CD8-positive, alpha-beta memory T cell (primary cell): ENCODE data around the gene SMPX. TPM values are rescaled to one million over a fixed set of nuclear protein-coding genes. Genes with fewer than 3 reads are reported as not detected.

ENCODE experiments used
- CTCF ChIA-PET: fragments of 350-600 bp; sonication (Branson Sonifier 250); formaldehyde crosslinking; loops from one replicate; lab custom pipeline; 2021; ENCODE audit warnings: antibody characterized with exemption; lab: Charles Lee
- POLR2A ChIA-PET: fragments of 350-600 bp; sonication (Branson Sonifier 250); formaldehyde crosslinking; loops from one replicate; lab custom pipeline; 2021; ENCODE audit warnings: antibody characterized with exemption; lab: Charles Lee
- DNase-seq, 5 donors: peaks; one replicate each; pipeline versions ENCODE4 v3.0.0 to v3.0.0-alpha.2; 2020 to 2022; ENCODE audit warnings: mixed read lengths in 1 of 5
- H3K27ac ChIP-seq: one replicate; pipeline ENCODE4 v1.7.0; 2013; ENCODE audit warnings: low read depth, mild to moderate bottlenecking, low read length, moderate library complexity
- H3K27me3 ChIP-seq: 2 replicates; pipeline ENCODE4 v1.7.0; 2013; ENCODE audit warnings: low read length, mild to moderate bottlenecking; ENCODE audit not compliant: insufficient read depth, poor library complexity, severe bottlenecking
- H3K36me3 ChIP-seq: 2 replicates; pipeline ENCODE4 v1.7.0; 2013; ENCODE audit warnings: mild to moderate bottlenecking, low read length, moderate library complexity; ENCODE audit not compliant: insufficient read depth
- H3K4me1 ChIP-seq: 2 replicates; pipeline ENCODE4 v1.7.0; 2013; ENCODE audit warnings: mild to moderate bottlenecking, low read length, moderate library complexity; ENCODE audit not compliant: insufficient read depth
- H3K4me3 ChIP-seq: 2 replicates; pipeline ENCODE4 v1.7.0; 2013; ENCODE audit warnings: mild to moderate bottlenecking, low read length
- H3K9me3 ChIP-seq: 2 replicates; pipeline ENCODE4 v1.7.0; 2013; ENCODE audit warnings: mild to moderate bottlenecking, low read length
- H3K27ac Mint-ChIP-seq, 8 donors: one replicate each; pipeline ENCODE4 v1.8.0; 2020 to 2021; ENCODE audit warnings: mixed read lengths in 8 of 8, mild to moderate bottlenecking in 6 of 8, inconsistent platforms in 3 of 8, moderate library complexity in 3 of 8
- H3K27me3 Mint-ChIP-seq, 2 donors: one replicate each; pipeline ENCODE4 v1.8.0; 2020 to 2021; ENCODE audit warnings: mixed read lengths in 2 of 2, mild to moderate bottlenecking in 1 of 2, moderate library complexity in 1 of 2
- H3K36me3 Mint-ChIP-seq, 3 donors: one replicate each; pipeline ENCODE4 v1.8.0; 2020 to 2021; ENCODE audit warnings: mixed read lengths in 3 of 3, inconsistent platforms in 1 of 3, mild to moderate bottlenecking in 1 of 3
- H3K4me1 Mint-ChIP-seq, 3 donors: one replicate each; pipeline ENCODE4 v1.8.0; 2020 to 2021; ENCODE audit warnings: mixed read lengths in 3 of 3, inconsistent platforms in 1 of 3, mild to moderate bottlenecking in 1 of 3
- H3K4me3 Mint-ChIP-seq, 7 donors: one replicate each; pipeline ENCODE4 v1.8.0; 2020 to 2021; ENCODE audit warnings: mixed read lengths in 7 of 7, mild to moderate bottlenecking in 6 of 7, moderate library complexity in 4 of 7, inconsistent platforms in 2 of 7
- H3K9me3 Mint-ChIP-seq, 5 donors: one replicate each; pipeline ENCODE4 v1.8.0; 2020 to 2022; ENCODE audit warnings: mixed read lengths in 5 of 5, mild to moderate bottlenecking in 3 of 5, moderate library complexity in 2 of 5, inconsistent platforms in 1 of 5
- polyA plus RNA-seq: library from polyadenylated mRNA; unstranded; fragments of 300-500 nt; fragmentation: Illumina TruSeq; gene quantifications from one replicate; pipeline ENCODE4 v1.2.3, GENCODE V29; 2021
- total RNA-seq, 2 experiments: library from RNA; stranded (reverse); gene quantifications; one replicate each; pipeline ENCODE4 v1.2.3, GENCODE V29; 2021

The SMPX gene
- total and polyA plus RNA-seq, 3 experiments from 2014 or later = not detected

DNA sequence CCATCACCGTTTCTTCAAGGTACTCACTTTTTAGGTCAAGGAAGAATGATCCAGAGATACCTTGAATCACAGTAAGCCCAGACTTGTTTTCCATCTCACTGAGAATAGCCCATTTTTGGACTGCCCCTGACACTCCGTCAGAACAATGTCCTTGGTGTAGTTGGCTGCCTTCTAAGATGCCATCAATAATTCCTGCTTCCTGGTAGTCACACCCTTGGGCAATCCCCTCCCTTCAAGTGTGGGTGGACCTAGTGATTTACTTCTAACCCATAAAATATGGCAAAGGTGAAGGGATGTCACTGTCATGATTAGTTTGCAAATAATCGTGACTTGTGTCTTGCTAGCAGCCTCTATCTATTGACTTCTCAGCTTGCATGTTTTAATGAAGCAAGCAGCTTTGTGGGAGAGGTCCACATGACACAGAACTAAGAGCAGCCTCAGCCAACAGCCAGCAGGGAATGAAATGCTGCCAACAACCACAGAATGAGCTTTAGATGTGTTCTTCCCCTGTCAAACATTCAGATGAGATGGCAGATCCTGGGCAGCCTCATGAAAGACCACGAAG lies 79.8 kb downstream of the SMPX start:
- POLR2A ChIA-PET = no interaction called here

DNA sequence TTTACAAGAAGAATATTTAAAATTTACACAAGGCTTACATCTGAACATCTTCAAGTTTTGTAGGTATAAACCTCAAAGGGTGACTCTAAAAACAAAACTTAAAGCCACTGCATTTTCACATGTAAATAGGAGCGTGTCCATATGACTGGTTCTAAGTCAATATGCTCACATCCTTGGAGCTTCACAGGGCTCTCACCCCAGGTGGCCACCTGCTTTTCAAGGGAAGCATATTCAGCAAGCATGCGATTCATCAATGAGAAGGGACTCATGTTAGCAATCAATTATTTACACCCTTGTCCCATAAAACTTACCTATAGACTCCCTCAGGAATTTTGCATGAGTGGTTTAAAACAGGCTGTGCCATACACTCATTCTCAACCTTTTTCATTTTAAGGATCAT lies 82.0 kb downstream of the SMPX start:
- Histone ChIP-seq H3K4me3 (no peak overlapping the region), H3K27me3 (no peaks in the 10 kb centered on the region), H3K4me1 (no peaks in the 10 kb centered on the region), H3K36me3 (no peaks in the 10 kb centered on the region), H3K27ac (no peak overlapping the region), H3K9me3 (no peaks in the 10 kb centered on the region)
- no peaks in the 10 kb centered on the region for H3K4me1 Mint-ChIP-seq
- POLR2A ChIA-PET = no interaction called here
- no peaks in the 10 kb centered on the region for H3K9me3 Mint-ChIP-seq
- no peak overlapping the region for H3K4me3 Mint-ChIP-seq
- CTCF ChIA-PET = no interaction called here
- no peaks in the 10 kb centered on the region for H3K36me3 Mint-ChIP-seq
- no peak for DNase-seq
- H3K27ac Mint-ChIP-seq = no peak overlapping the region
- H3K27me3 Mint-ChIP-seq = peaks cover 4 to 13% of the 10 kb centered on the region in 2 donors

More for the DNA sequence above, 79.8 kb downstream of the SMPX start:
- Histone ChIP-seq H3K36me3 (no peaks in the 10 kb centered on the region), H3K4me1 (no peaks in the 10 kb centered on the region), H3K27me3 (no peaks in the 10 kb centered on the region), H3K4me3 (no peak overlapping the region), H3K27ac (no peak overlapping the region), H3K9me3 (no peaks in the 10 kb centered on the region)
- H3K36me3 Mint-ChIP-seq = no peaks in the 10 kb centered on the region
- H3K4me3 Mint-ChIP-seq = no peak overlapping the region
- CTCF ChIA-PET = no interaction called here
- DNase-seq = no peak
- no peaks in the 10 kb centered on the region for H3K4me1 Mint-ChIP-seq
- H3K9me3 Mint-ChIP-seq = no peaks in the 10 kb centered on the region
- H3K27ac Mint-ChIP-seq = no peak overlapping the region
- H3K27me3 Mint-ChIP-seq = peaks cover 0 to 13% of the 10 kb centered on the region in 2 donors

DNA sequence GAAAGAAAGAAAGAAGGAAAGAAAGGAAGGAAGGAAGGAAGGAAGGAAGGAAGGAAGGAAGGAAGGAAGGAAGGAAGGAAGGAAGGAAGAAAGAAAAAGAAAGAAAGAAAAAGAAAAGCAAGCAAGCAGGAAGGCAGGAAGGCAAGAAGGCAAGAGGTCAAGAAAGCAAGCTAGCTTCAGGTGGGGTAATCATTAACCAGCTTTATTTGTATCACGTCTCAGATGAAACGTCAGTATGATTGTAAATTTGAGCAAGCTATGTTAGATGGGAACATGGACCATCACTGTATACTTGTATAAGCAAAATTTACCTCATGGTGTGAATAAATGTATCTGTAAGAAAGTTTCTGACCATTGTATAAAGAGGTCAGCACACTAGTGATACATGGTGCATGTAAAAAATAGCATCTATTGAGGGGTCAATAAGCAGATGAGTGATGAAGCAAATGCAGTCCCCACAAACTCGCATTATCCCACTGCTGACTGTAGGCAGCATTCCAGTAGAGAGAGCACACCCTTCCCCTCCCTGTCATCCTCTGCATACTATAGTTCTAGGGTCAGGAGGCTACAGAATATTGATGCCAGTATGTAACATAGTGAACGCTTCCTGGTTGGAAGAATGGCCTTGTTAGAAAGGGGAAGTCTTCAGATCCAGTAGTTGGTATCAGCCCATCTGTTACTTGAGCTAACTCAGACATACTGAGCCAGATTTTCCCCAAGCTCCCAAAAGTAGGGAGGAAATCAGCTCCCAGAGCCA lies 83.3 kb downstream of the SMPX start:
- H3K27ac ChIP-seq = no peak overlapping the region
- H3K27ac Mint-ChIP-seq = peak overlapping the region in 1 of 8 donors; percentile 87
- H3K27me3 ChIP-seq = no peaks in the 10 kb centered on the region
- no peak overlapping the region for H3K4me3 Mint-ChIP-seq
- CTCF ChIA-PET = no interaction called here
- no peaks in the 10 kb centered on the region for H3K36me3 Mint-ChIP-seq
- H3K9me3 ChIP-seq = no peaks in the 10 kb centered on the region
- POLR2A ChIA-PET = no interaction called here
- H3K36me3 ChIP-seq = no peaks in the 10 kb centered on the region
- H3K9me3 Mint-ChIP-seq = no peaks in the 10 kb centered on the region
- H3K4me3 ChIP-seq = no peak overlapping the region
- H3K4me1 ChIP-seq = no peaks in the 10 kb centered on the region
- no peaks in the 10 kb centered on the region for H3K4me1 Mint-ChIP-seq
- no peak for DNase-seq
- H3K27me3 Mint-ChIP-seq = peaks cover 4 to 13% of the 10 kb centered on the region in 2 donors

DNA sequence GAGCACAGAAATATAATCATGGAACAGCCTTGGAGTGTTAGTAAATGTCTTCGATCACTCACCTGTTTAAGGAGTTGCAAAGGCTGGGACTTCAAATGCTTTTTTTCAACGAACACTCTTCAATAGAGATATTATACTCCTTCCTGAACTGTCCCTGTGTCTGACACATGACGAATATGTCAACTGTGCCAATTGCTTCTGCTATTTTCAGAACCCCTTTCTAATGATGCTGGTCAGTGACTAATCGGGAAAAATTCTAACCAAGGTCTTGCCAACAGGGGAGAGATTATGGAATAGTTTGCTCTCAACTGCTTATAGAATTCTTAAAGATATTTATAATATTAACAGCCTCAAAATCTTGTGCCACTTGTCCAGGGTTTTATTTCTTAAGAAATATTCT lies 91.2 kb downstream of the SMPX start:
- Mint-ChIP-seq H3K27me3 (peaks cover 12 to 20% of the 10 kb centered on the region in 2 donors), H3K9me3 (peaks cover 0 to 2% (median 0%) of the 10 kb centered on the region in 5 donors), H3K4me3 (no peak overlapping the region), H3K4me1 (no peaks in the 10 kb centered on the region), H3K27ac (no peak overlapping the region), H3K36me3 (no peaks in the 10 kb centered on the region)
- no peaks in the 10 kb centered on the region for H3K27me3 ChIP-seq
- DNase-seq = no peak
- no peaks in the 10 kb centered on the region for H3K9me3 ChIP-seq
- no peaks in the 10 kb centered on the region for H3K4me1 ChIP-seq
- CTCF ChIA-PET = no interaction called here
- POLR2A ChIA-PET = no interaction called here
- H3K36me3 ChIP-seq = no peaks in the 10 kb centered on the region
- no peak overlapping the region for H3K4me3 ChIP-seq
- H3K27ac ChIP-seq = no peak overlapping the region

DNA sequence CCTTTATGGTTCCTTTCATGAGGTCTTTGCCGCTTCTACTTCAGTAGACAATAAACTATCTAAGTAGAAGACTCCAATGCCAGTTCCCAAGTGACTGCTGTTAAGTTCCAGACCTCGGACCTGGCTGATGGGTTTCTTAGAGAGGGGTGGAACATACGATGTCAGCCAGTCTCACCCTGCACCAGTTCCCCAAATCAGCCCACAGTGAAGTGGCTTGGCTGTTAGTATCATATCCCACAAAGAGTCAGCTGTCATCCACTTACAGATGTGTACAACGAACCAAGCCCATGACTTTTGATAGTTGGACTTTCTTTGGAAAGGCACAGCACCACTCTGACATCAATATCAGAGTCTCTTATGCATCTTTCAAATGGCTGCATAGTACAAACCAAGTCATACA lies 91.7 kb downstream of the SMPX start:
- H3K27me3 Mint-ChIP-seq = peaks cover 12 to 20% of the 10 kb centered on the region in 2 donors
- CTCF ChIA-PET = no interaction called here
- Histone ChIP-seq H3K27ac (no peak overlapping the region), H3K9me3 (no peaks in the 10 kb centered on the region), H3K27me3 (no peaks in the 10 kb centered on the region), H3K4me3 (no peak overlapping the region), H3K36me3 (no peaks in the 10 kb centered on the region), H3K4me1 (no peaks in the 10 kb centered on the region)
- H3K27ac Mint-ChIP-seq = no peak overlapping the region
- DNase-seq = no peak
- POLR2A ChIA-PET = no interaction called here
- H3K4me3 Mint-ChIP-seq = no peak overlapping the region
- H3K4me1 Mint-ChIP-seq = no peaks in the 10 kb centered on the region
- H3K36me3 Mint-ChIP-seq = no peaks in the 10 kb centered on the region
- H3K9me3 Mint-ChIP-seq = peaks cover 0 to 2% (median 0%) of the 10 kb centered on the region in 5 donors

DNA sequence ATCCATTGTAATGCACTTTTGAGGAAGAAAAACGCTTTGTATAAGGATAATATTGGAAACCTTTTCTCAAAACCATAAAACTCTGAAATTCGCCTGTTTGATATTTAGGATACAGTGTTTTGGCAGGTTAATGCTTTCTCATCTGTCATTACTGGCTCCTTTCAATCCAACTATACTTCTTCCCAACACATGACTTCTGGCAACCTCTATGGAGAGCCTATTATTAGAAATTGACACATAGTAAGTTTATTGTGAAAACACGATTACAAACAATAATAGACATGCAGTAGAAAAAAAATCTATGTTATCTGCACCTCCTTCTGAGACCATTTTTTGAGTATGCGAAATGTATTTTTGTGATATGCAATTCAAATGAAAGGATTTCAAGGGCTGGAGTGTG lies 95.2 kb downstream of the SMPX start:
- no peaks in the 10 kb centered on the region for H3K36me3 ChIP-seq
- CTCF ChIA-PET = no interaction called here
- no peak overlapping the region for H3K4me3 ChIP-seq
- H3K27ac ChIP-seq = no peak overlapping the region
- H3K9me3 ChIP-seq = no peaks in the 10 kb centered on the region
- no peak overlapping the region for H3K27ac Mint-ChIP-seq
- no peaks in the 10 kb centered on the region for H3K27me3 ChIP-seq
- H3K9me3 Mint-ChIP-seq = peaks cover 0 to 3% (median 0%) of the 10 kb centered on the region in 5 donors
- no peaks in the 10 kb centered on the region for H3K4me1 ChIP-seq
- H3K27me3 Mint-ChIP-seq = peaks cover 16 to 25% of the 10 kb centered on the region in 2 donors
- H3K36me3 Mint-ChIP-seq = peaks cover 0 to 3% (median 0%) of the 10 kb centered on the region in 3 donors
- POLR2A ChIA-PET = no interaction called here
- H3K4me3 Mint-ChIP-seq = no peak overlapping the region
- DNase-seq = no peak
- peaks cover 2 to 5% (median 4%) of the 10 kb centered on the region in 3 donors for H3K4me1 Mint-ChIP-seq

DNA sequence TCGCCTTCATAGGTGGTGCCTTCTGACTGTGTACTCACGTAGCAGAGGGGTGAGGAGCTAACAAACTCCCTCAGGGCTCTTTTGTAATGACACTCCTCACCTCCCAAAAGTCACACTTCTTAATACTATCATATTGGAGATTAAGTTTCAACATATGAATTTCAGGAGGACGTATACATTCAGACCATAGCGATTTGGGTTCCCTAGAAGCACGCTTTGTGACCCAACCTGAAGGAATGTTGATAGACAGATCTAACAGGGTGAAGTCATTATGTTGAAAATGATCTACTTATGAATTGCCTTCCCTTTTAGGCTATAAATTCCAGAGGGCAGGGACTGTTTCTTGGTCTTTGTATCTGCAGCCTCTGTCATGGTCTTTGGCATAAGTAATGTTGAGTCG lies 96.6 kb downstream of the SMPX start:
- DNase-seq = no peak
- H3K4me1 ChIP-seq = no peaks in the 10 kb centered on the region
- Mint-ChIP-seq H3K9me3 (peaks cover 0 to 3% (median 0%) of the 10 kb centered on the region in 5 donors), H3K36me3 (peaks cover 0 to 3% (median 0%) of the 10 kb centered on the region in 3 donors), H3K27ac (no peak overlapping the region), H3K4me1 (peaks cover 2 to 5% (median 4%) of the 10 kb centered on the region in 3 donors), H3K27me3 (peaks cover 15 to 25% of the 10 kb centered on the region in 2 donors), H3K4me3 (no peak overlapping the region)
- no peaks in the 10 kb centered on the region for H3K27me3 ChIP-seq
- H3K36me3 ChIP-seq = no peaks in the 10 kb centered on the region
- ChIA-PET CTCF (no interaction called here), POLR2A (no interaction called here)
- H3K27ac ChIP-seq = no peak overlapping the region
- no peak overlapping the region for H3K4me3 ChIP-seq
- H3K9me3 ChIP-seq = no peaks in the 10 kb centered on the region

DNA sequence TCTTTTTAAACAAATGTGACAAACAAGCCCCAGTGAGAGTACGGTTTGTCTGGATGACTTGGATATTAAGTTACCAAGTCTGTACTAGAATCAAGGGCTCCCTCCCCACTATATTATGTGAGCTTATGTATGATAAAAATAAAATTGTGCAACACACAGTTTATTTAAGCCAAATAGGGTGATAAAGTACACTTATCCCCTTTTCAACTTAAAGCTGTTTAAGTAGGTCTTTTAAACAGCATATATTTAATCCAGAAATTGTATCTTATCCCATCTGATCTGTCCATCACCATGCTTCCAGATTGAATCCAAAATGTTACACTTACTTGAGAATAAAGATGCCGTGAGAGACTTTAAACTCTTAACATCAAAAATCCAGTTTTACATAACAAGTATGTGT lies 97.8 kb downstream of the SMPX start:
- H3K27me3 ChIP-seq = no peaks in the 10 kb centered on the region
- no peak overlapping the region for H3K4me3 ChIP-seq
- ChIA-PET POLR2A (no interaction called here), CTCF (no interaction called here)
- no peaks in the 10 kb centered on the region for H3K4me1 ChIP-seq
- Mint-ChIP-seq H3K9me3 (peaks cover 0 to 3% (median 0%) of the 10 kb centered on the region in 5 donors), H3K4me3 (no peak overlapping the region), H3K4me1 (peaks cover 2 to 5% (median 4%) of the 10 kb centered on the region in 3 donors), H3K27ac (no peak overlapping the region), H3K36me3 (peaks cover 0 to 3% (median 0%) of the 10 kb centered on the region in 3 donors), H3K27me3 (peaks cover 13 to 25% of the 10 kb centered on the region in 2 donors)
- no peak overlapping the region for H3K27ac ChIP-seq
- no peak for DNase-seq
- no peaks in the 10 kb centered on the region for H3K9me3 ChIP-seq
- H3K36me3 ChIP-seq = no peaks in the 10 kb centered on the region
